Ovary (tissue), 3 donors: ENCODE data around the gene RDH16.

Source experiments
- EP300 ChIP-seq: sonication (generic); formaldehyde crosslinking; IDR thresholded peaks from one replicate; pipeline ENCODE4 v1.6.1; 2017; ENCODE audit warnings: antibody characterized with exemption
- POLR2A ChIP-seq: fragments of 450-650 bp; IDR thresholded peaks from one replicate; pipeline ENCODE4 v1.6.1; 2017; ENCODE audit warnings: antibody characterized with exemption, mild to moderate bottlenecking, moderate library complexity
- TF ChIP-seq, protein P1 (sequence below), 3 donors: fragments of 450-650 bp in 2 of 3; fragments of 200-600 bp in 1 of 3; IDR thresholded peaks; one replicate each; pipeline versions ENCODE4 v1.5.1 to v1.8.0; 2016 to 2022; ENCODE audit warnings: antibody characterized with exemption in 3 of 3, mild to moderate bottlenecking in 1 of 3
- donor health status: DM: no; HTN: no; CAD: no.

DNA sequence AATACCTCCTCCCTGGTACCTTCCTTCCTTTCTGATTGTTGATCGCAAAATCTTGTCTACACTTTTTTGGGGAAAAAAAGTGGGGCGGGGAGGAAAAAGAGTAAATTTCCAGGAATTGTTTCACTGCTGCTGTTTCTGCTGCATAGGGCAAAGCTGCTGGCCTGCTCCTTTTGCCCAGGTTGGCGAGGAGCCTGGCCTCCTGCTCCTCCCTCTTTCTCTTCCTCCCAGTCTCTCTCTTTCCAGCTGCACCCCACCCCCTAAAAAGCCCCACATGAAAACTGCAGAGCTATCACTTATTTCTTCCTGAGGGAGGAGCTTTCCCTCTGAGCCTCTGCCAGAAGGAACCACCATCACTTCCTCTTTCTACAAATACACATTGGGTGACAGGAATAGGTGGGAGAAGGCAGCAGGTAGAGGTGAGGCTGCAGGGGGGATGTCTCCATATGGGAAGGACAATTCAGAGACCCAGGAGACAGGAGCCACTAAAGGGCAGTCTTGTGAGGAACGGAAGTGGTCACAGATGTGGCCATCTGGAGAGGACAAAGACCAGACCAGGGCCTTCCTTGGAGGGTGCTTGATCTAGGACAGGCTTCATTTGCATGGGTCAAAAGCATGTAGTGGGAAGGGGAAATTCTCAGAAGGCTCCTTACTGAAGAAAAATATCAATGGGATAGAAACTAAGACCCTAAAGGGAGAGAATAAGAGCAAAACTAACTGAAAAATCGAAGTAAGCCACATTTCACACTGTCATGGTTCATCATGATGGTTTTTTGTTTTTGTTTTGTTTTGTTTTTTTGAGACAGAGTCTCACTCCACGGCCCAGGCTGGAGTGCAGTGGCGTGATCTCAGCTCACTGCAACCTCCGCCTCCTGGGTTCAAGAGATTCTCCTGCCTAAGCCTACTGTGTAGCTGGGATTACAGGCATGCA lies 34.2 kb upstream of the RDH16 start:
- TF ChIP-seq, protein P1, sequence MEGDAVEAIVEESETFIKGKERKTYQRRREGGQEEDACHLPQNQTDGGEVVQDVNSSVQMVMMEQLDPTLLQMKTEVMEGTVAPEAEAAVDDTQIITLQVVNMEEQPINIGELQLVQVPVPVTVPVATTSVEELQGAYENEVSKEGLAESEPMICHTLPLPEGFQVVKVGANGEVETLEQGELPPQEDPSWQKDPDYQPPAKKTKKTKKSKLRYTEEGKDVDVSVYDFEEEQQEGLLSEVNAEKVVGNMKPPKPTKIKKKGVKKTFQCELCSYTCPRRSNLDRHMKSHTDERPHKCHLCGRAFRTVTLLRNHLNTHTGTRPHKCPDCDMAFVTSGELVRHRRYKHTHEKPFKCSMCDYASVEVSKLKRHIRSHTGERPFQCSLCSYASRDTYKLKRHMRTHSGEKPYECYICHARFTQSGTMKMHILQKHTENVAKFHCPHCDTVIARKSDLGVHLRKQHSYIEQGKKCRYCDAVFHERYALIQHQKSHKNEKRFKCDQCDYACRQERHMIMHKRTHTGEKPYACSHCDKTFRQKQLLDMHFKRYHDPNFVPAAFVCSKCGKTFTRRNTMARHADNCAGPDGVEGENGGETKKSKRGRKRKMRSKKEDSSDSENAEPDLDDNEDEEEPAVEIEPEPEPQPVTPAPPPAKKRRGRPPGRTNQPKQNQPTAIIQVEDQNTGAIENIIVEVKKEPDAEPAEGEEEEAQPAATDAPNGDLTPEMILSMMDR (IDR thresholded peaks at IDR 0.05), result no peak
- TF ChIP-seq POLR2A, result no peak
- TF ChIP-seq EP300, result no peak
